Measurements from ENCODE around the gene PWP1.

PWP1 gene

DNA sequence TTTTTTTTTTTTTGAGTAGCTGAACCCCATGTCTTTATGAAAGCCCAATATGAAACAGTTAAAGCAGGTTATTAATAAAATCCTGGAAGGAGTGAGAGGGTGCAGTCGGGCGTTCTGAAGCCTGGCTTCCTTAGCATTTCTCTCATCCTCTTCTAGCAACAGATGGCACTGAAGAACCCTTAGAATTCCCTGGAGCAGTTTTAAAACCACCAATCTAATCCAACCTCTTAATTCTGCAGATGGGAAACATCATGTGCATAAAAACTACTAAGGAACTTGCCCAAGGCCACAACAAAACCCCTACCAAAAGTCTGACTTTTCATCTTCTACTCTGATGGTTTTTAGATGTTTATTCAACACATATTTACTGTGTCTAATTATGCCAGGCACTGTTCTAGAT, 50.2 kb downstream of the PWP1 start:
- no peak for ATAC-seq
- no peak for DNase-seq

- DNase-seq = peak; percentile 20
These were observed 51.3 kb downstream of the PWP1 start for GRCh38 chr12:107736914-107737313.

DNA sequence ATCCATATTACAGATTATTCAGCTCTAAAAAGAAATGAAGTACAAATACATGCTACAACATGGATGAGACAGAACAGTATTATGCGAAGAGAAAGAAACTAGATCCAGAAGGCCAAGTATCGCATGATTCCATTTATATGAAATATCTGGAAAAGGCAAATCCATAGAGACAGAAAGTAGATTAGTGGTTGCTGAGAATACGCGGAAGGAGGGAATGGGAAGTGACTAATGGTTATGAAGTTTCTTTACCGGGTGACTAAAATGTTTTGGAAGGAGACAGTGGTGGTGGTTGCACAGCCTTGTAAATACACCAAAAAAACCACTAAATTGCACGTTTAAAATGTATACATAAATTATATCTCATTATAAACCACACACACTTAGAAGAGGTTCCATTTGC, 62.9 kb downstream of the PWP1 start:
- DNase-seq = no peak

More at GRCh38 chr12:107736914-107737313, 51.3 kb downstream of the PWP1 start:
- ATAC-seq = peak; percentile 46

DNA sequence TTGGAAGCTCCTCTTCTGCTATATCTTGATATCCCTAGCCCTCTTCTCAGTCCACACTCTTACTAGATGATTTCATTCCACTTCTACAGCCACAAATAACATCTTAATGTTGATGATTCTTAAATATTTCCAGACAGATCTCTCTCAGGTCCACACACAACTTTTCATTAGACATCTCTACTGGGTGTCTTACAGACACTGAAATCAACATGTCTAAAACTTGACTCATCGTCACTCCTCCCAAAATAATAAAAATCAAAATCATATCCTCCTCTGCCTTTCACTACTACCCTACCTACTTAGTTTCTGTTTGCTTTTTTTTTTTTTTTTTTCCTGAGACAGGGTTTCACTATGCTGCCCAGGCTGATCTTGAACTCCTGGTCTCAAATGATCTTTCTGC, 63.5 kb downstream of the PWP1 start:
- DNase-seq (no peak), ATAC-seq (no peak)

More for the DNA sequence above, 62.9 kb downstream of the PWP1 start:
- no peak for ATAC-seq

GRCh38 chr12:107759410-107759809, 73.8 kb downstream of the PWP1 start:
- DNase-seq (peak; percentile 27), ATAC-seq (peak; percentile 40)

- peak; percentile 43 for DNase-seq
- ATAC-seq = no peak
These were observed 74.7 kb downstream of the PWP1 start for GRCh38 chr12:107760207-107760808.

DNA sequence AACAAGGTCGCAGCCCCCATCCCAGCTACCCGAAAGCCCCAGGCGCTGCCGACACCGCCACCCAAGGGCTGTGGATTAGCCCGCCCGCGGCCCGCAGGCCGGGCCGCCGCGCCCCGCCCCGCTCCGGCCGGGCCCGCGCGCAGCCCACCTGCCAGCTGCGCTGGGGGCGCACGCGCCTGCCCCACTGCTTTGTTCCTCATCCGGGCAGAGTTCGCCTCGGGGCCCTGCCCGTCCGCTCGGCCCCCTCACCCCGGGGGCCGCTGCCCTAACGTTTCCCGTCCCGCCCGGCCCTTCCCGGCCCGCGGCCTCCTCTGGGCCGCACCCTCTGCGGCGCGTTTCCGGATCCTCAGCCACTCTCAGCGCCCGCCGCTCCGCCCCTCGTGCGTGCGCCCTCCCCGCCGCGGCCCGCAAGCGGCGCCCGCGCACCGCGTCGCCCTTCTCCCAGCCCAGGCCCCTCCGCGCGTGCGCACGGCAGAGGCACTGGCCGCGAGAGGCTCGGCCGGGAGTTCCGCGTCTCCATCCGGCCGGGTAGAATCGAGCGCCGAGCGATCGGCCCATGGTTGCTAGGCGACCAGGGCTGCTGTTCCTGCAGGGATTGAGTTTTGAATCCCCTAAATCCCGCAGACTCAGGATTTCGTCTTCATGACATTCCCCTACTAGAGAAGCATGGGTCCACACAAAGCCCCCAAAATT, 75.4 kb downstream of the PWP1 start, which contains the start of gene PRDM4:
Gene PRDM4 (minus strand): TSS at position 329 of the 693 bp plus-strand sequence. CDS start 622 bp downstream, outside the sequence.
- ATAC-seq (peak; percentile 96), DNase-seq (peak; percentile 92)

GRCh38 chr12:107761502-107761904, 75.9 kb downstream of the PWP1 start:
- ATAC-seq = no peak

More at GRCh38 chr12:107761502-107761904, 75.9 kb downstream of the PWP1 start:
- peak; percentile 17 for DNase-seq

Data from stimulated activated naive CD8-positive, alpha-beta T cell treated with anti-CD3 and anti-CD28 coated beads, Interleukin-15, Interleukin-2, amounts not matched to agents 100 U/mL and 50 U/mL, for 24 hours (primary cell).